GM12892 (cell line): ENCODE data around the gene DRAP1.

Experiments used
- POLR2A ChIP-seq: IDR thresholded peaks from 2 replicates; pipeline ENCODE4 v1.6.1; 2011; ENCODE audit warnings: low read depth, low read length, control low read depth
- POLR2AphosphoS5 ChIP-seq: IDR thresholded peaks from 2 replicates; pipeline ENCODE4 v1.6.1; 2011; ENCODE audit warnings: low read depth, low read length, control low read depth
- TAF1 ChIP-seq: IDR thresholded peaks from 2 replicates; pipeline ENCODE4 v1.6.1; 2011; ENCODE audit warnings: low read depth, mild to moderate bottlenecking, control low read depth, low read length, borderline replicate concordance

GRCh38 chr11:65947603-65948125, 28.4 kb downstream of the DRAP1 start:
- TF ChIP-seq POLR2A = no peak
- TF ChIP-seq POLR2AphosphoS5 = no peak
- TF ChIP-seq TAF1 = no peak
